K562 (cell line): ENCODE measurements around the gene ALOXE3. TPM values are rescaled to one million over a fixed set of nuclear protein-coding genes. Genes with fewer than 3 reads are reported as not detected.

Experiments
- ATAC-seq: fragments of 200-7000 bp; cut with Tn5 transposase; 3 replicates; pipeline ENCODE4 v1.9.1; 2020; ENCODE audit warnings: moderate library complexity
- BruUV-seq: library from RNA; stranded (reverse); fragments of 400-500 nt; replicated peaks from 2 replicates; lab custom pipeline; 2021; lab: Mats Ljungman, UMichigan
- CTCF ChIA-PET: fragments of 300-600 bp; formaldehyde crosslinking; extraction: SDS; loops from one replicate; lab custom pipeline; 2021; ENCODE audit warnings: low intra/inter-chr PET ratio; lab: Yijun Ruan, JAX
- POLR2A ChIA-PET: fragments of 300-600, 350-650 bp; sonication (Branson Sonifier 250); formaldehyde crosslinking; extraction: SDS; loops from one replicate; lab custom pipeline; 2021; ENCODE audit warnings: antibody characterized with exemption, inconsistent platforms; lab: Yijun Ruan, JAX
- DNase-seq, 4 experiments: peaks; one replicate each; pipeline versions ENCODE4 v3.0.0 to v3.0.0-alpha.2; 2011 to 2018; ENCODE audit warnings: low spot score in 3 of 4, mixed read lengths in 3 of 4; ENCODE audit errors: extremely low read depth in 1 of 4
- FAIRE-seq: peaks from 2 replicates; lab custom pipeline; 2011; peaks lifted over from hg19 to GRCh38; lab: Jason Lieb, UNC
- H2AFZ ChIP-seq: 2 replicates; pipeline ENCODE4 v1.6.0; 2011; ENCODE audit warnings: low read depth, low read length, control low read depth, inconsistent platforms
- H3K27ac ChIP-seq: fragments of 200-600 bp; 3 replicates; pipeline ENCODE4 v1.8.0; 2011; ENCODE audit warnings: low read depth, mild to moderate bottlenecking, control low read depth, inconsistent platforms, low read length, moderate library complexity, mixed read lengths; ENCODE audit errors: extremely low read depth
- H3K27me3 ChIP-seq, 2 experiments: fragments of 300-600 bp in 1 of 2; 2 replicates in 1 of 2; 3 replicates in 1 of 2; pipeline versions ENCODE4 v1.6.0 to v1.8.0; 2011; ENCODE audit warnings: inconsistent platforms in 2 of 2, low read length in 2 of 2, mild to moderate bottlenecking in 1 of 2, mixed read lengths in 1 of 2, moderate library complexity in 1 of 2; ENCODE audit not compliant: control insufficient read depth in 2 of 2, insufficient read depth in 2 of 2
- H3K36me3 ChIP-seq: fragments of 300-600 bp; 3 replicates; pipeline ENCODE4 v1.8.0; 2011; ENCODE audit warnings: mild to moderate bottlenecking, low read length, inconsistent platforms; ENCODE audit not compliant: control insufficient read depth, insufficient read depth
- H3K4me1 ChIP-seq, 2 experiments: fragments of 200-600 bp in 1 of 2; replicated peaks in 1 of 2; 2 replicates in 1 of 2; 3 replicates in 1 of 2; pipeline versions ENCODE4 v1.5.1 to v1.8.0; 2011; ENCODE audit warnings: inconsistent platforms in 2 of 2, low read length in 2 of 2, mild to moderate bottlenecking in 1 of 2, mixed read lengths in 1 of 2, moderate library complexity in 1 of 2; ENCODE audit not compliant: control insufficient read depth in 2 of 2, insufficient read depth in 2 of 2
- H3K4me2 ChIP-seq: 2 replicates; pipeline ENCODE4 v1.6.1; 2011; ENCODE audit warnings: low read length, control low read depth, inconsistent platforms, mixed read lengths; ENCODE audit not compliant: insufficient read depth
- H3K4me3 ChIP-seq: fragments of 200-600 bp; sonication (generic), shearing (Covaris generic); 2 replicates; pipeline ENCODE4 v1.5.1; 2016; ENCODE audit warnings: control low read depth, inconsistent platforms
- H3K79me2 ChIP-seq: fragments of 200-600 bp; 3 replicates; pipeline ENCODE4 v1.8.0; 2011; ENCODE audit warnings: low read length, inconsistent platforms; ENCODE audit not compliant: control insufficient read depth, insufficient read depth
- H3K9ac ChIP-seq, 2 experiments: 2 replicates each; pipeline versions ENCODE4 v1.6.0 to v1.6.1; 2011; ENCODE audit warnings: low read depth in 2 of 2, low read length in 2 of 2, control low read depth in 1 of 2, inconsistent platforms in 1 of 2, mild to moderate bottlenecking in 1 of 2, mixed read lengths in 1 of 2; ENCODE audit not compliant: insufficient read depth in 1 of 2
- H3K9me1 ChIP-seq: one replicate; pipeline ENCODE4 v1.6.0; 2011; ENCODE audit warnings: inconsistent platforms, mild to moderate bottlenecking, low read length, moderate library complexity; ENCODE audit not compliant: control insufficient read depth, insufficient read depth
- H3K9me3 ChIP-seq: replicated peaks from 2 replicates; pipeline ENCODE4 v1.5.1; 2011; ENCODE audit warnings: low read depth, low read length, inconsistent platforms; ENCODE audit not compliant: control insufficient read depth, insufficient read depth
- H4K20me1 ChIP-seq: replicated peaks from 2 replicates; pipeline ENCODE4 v1.6.1; 2011; ENCODE audit warnings: low read length, inconsistent platforms, mixed read lengths; ENCODE audit not compliant: control insufficient read depth, insufficient read depth
- ZNF121 ChIP-seq: sonication (generic); formaldehyde crosslinking; conservative IDR thresholded peaks from 2 replicates; pipeline ENCODE4 v1.8.0; 2022; ENCODE audit warnings: missing genetic modification reagents
- ZNF146 ChIP-seq: IDR thresholded peaks from one replicate; pipeline ENCODE4 v1.6.1; 2018; ENCODE audit warnings: missing compliant biosample characterization; ENCODE audit not compliant: unreplicated experiment
- WGBS: fragments of 100-300 bp; shearing (Covaris generic); methylation state at CpG from one replicate; pipeline ENCODE4 v1.1.6; 2016; ENCODE audit warnings: low coverage, mixed read lengths; ENCODE audit not compliant: insufficient coverage; ENCODE audit errors: missing lambda C conversion rate; 5-methylcytosine and 5-hydroxymethylcytosine counted together
- in situ Hi-C: fragments of 300-500 bp; cut with MboI; formaldehyde crosslinking; loops from 4 replicates; pipeline ENCODE4 v1.15.0; 2018; ENCODE audit warnings: inconsistent platforms, mixed read lengths
- intact Hi-C: fragments of 100-400 bp; cut with micrococcal nuclease; formaldehyde crosslinking; loops from 2 replicates; pipeline ENCODE4 v1.14.2; 2022
- polyA plus RNA-seq, 8 experiments: library from polyadenylated mRNA; depleted of rRNA in 4 of 8; stranded (reverse) in 5 of 8; unstranded in 3 of 8; fragments of >200 nt; fragmentation: Nextera tagmentation in 2 of 8; fragmentation: Illumina TruSeq in 1 of 8; extraction: Ambion mirVana in 2 of 8; extraction: Trizol in 1 of 8; gene quantifications; 2 replicates each; pipeline versions ENCODE4 v1.2.1 to v1.2.3, GENCODE V29; 2011 to 2014; ENCODE audit warnings: inconsistent platforms in 1 of 8, missing spikeins in 1 of 8
- total RNA-seq, 7 experiments: library from RNA; depleted of rRNA in 6 of 7; stranded (reverse); fragments of >200 nt in 6 of 7; fragmentation: Illumina TruSeq in 2 of 7; extraction: Trizol in 2 of 7; gene quantifications; 2 replicates each; pipeline versions ENCODE4 v1.2.1 to v1.2.3, GENCODE V29; 2011 to 2021; ENCODE audit warnings: low replicate concordance in 1 of 7
- TF ChIP-seq, protein P1 (sequence below), 3 experiments: fragments of 200-800 bp in 1 of 3; fragments of 250-450 bp in 1 of 3; fragments of 450-650 bp in 1 of 3; sonication (Bioruptor Pico) in 1 of 3; sonication (Bioruptor generic) in 1 of 3; formaldehyde crosslinking in 1 of 3; IDR thresholded peaks; 2 replicates each; pipeline versions ENCODE4 v1.6.1 to v1.8.0; 2016 to 2022; ENCODE audit warnings: mild to moderate bottlenecking in 2 of 3, missing genetic modification characterization in 2 of 3, missing compliant biosample characterization in 1 of 3, moderate library complexity in 1 of 3
- TF ChIP-seq, protein P2 (sequence below): fragments of 450-650 bp; IDR thresholded peaks from 2 replicates; pipeline ENCODE4 v1.6.1; 2016; ENCODE audit warnings: low read depth

The ALOXE3 gene
- total and polyA plus RNA-seq, 9 of the 15 experiments (the other 6 are each of a cell fraction or from before 2014, with no cell fraction given) = 0.04 TPM; not detected in 8

DNA sequence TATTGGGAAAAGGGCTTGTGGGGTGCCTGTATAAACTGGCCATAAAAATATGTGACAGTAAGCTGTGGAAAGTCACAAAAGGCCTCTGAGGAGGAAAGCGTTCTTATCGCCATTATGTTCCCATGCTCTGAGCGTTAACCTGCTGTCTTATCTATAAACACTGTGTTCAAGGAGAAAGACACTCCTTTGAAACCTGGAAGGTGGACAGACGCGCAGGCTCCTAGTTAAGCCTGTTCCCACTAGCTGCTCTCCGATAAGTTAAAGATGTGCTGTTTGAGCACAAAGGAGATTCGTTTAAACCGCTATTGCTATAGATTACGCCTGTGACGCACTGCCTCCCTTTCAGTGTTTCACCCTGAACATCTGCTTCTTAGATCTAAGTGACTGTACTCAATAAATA, 36.0 kb downstream of the ALOXE3 start (continued):
- TF ChIP-seq, protein P1, sequence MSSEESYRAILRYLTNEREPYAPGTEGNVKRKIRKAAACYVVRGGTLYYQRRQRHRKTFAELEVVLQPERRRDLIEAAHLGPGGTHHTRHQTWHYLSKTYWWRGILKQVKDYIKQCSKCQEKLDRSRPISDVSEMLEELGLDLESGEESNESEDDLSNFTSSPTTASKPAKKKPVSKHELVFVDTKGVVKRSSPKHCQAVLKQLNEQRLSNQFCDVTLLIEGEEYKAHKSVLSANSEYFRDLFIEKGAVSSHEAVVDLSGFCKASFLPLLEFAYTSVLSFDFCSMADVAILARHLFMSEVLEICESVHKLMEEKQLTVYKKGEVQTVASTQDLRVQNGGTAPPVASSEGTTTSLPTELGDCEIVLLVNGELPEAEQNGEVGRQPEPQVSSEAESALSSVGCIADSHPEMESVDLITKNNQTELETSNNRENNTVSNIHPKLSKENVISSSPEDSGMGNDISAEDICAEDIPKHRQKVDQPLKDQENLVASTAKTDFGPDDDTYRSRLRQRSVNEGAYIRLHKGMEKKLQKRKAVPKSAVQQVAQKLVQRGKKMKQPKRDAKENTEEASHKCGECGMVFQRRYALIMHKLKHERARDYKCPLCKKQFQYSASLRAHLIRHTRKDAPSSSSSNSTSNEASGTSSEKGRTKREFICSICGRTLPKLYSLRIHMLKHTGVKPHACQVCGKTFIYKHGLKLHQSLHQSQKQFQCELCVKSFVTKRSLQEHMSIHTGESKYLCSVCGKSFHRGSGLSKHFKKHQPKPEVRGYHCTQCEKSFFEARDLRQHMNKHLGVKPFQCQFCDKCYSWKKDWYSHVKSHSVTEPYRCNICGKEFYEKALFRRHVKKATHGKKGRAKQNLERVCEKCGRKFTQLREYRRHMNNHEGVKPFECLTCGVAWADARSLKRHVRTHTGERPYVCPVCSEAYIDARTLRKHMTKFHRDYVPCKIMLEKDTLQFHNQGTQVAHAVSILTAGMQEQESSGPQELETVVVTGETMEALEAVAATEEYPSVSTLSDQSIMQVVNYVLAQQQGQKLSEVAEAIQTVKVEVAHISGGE (CRISPR knock-in tag; IDR thresholded peaks at IDR 0.05) = no peak

DNA sequence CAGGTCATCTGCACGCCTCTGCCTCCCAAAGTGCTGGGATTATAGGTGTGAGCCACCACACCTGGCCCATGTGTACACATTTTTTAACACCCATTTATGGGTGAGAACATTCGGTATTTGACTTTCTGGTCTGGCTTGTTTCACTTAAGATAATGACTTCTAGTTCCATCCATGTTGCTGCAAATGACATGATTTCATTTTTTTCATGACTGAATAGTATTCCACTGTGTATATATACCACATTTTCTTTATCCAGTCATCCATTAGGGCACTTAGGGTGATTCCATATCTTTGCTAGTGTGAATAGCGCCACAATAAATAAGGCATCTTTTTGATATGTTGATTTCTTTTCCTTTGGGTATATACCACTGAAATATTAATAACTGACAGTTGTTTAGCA, 36.4 kb downstream of the ALOXE3 start:
- no peaks in the 10 kb centered on the region for H3K9me3 ChIP-seq
- ChIA-PET CTCF (no interaction called here), POLR2A (no interaction called here)
- in situ Hi-C loops = no loop called here
- no TSS peak for BruUV-seq
- no peak for ATAC-seq
- H3K9me1 ChIP-seq = no peaks in the 10 kb centered on the region
- no peaks in the 10 kb centered on the region for H3K36me3 ChIP-seq
- H3K4me2 ChIP-seq = no peak overlapping the region
- TF ChIP-seq, protein P2, sequence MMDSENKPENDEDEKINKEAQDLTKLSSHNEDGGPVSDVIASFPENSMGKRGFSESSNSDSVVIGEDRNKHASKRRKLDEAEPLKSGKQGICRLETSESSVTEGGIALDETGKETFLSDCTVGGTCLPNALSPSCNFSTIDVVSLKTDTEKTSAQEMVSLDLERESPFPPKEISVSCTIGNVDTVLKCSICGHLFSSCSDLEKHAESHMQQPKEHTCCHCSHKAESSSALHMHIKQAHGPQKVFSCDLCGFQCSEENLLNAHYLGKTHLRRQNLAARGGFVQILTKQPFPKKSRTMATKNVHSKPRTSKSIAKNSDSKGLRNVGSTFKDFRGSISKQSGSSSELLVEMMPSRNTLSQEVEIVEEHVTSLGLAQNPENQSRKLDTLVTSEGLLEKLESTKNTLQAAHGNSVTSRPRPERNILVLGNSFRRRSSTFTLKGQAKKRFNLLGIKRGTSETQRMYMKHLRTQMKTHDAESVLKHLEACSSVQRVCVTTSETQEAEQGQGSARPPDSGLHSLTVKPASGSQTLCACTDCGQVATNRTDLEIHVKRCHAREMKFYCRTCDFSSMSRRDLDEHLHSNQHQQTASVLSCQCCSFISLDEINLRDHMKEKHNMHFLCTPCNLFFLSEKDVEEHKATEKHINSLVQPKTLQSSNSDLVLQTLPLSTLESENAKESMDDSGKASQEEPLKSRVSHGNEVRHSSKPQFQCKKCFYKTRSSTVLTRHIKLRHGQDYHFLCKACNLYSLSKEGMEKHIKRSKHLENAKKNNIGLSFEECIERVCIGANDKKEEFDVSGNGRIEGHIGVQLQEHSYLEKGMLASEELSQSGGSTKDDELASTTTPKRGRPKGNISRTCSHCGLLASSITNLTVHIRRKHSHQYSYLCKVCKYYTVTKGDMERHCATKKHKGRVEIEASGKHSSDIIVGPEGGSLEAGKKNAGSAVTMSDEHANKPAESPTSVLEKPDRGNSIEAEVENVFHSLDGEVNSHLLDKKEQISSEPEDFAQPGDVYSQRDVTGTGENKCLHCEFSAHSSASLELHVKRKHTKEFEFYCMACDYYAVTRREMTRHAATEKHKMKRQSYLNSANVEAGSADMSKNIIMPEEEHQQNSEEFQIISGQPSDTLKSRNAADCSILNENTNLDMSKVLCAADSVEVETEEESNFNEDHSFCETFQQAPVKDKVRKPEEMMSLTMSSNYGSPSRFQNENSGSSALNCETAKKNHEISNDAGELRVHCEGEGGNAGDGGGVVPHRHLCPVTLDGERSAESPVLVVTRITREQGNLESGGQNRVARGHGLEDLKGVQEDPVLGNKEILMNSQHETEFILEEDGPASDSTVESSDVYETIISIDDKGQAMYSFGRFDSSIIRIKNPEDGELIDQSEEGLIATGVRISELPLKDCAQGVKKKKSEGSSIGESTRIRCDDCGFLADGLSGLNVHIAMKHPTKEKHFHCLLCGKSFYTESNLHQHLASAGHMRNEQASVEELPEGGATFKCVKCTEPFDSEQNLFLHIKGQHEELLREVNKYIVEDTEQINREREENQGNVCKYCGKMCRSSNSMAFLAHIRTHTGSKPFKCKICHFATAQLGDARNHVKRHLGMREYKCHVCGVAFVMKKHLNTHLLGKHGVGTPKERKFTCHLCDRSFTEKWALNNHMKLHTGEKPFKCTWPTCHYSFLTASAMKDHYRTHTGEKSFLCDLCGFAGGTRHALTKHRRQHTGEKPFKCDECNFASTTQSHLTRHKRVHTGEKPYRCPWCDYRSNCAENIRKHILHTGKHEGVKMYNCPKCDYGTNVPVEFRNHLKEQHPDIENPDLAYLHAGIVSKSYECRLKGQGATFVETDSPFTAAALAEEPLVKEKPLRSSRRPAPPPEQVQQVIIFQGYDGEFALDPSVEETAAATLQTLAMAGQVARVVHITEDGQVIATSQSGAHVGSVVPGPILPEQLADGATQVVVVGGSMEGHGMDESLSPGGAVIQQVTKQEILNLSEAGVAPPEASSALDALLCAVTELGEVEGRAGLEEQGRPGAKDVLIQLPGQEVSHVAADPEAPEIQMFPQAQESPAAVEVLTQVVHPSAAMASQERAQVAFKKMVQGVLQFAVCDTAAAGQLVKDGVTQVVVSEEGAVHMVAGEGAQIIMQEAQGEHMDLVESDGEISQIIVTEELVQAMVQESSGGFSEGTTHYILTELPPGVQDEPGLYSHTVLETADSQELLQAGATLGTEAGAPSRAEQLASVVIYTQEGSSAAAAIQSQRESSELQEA = no peak
- 0 out of 2 replicates have a peak, but pooled peaks have one; percentile 13 for TF ChIP-seq ZNF121
- peak; percentile 86 for TF ChIP-seq ZNF146 (CRISPR knock-in tag)
- no peaks in the 10 kb centered on the region for H3K79me2 ChIP-seq
- no peak overlapping the region; the same call in 2 of the 3 replicates for H3K27ac ChIP-seq
- intact Hi-C loops = loop anchor here (2.0 kb wide), 1 partner anchor 37 kb away; the partner anchor contains the start of gene ALOXE3
- H3K4me3 ChIP-seq = no peak overlapping the region
- peaks cover 0 to 8% of the 10 kb centered on the region in 2 experiments; a peak in 2 of 5 replicates for H3K27me3 ChIP-seq
- H3K9ac ChIP-seq = no peak overlapping the region
- FAIRE-seq = no peak
- DNase-seq = no peak
- no peak overlapping the region for H2AFZ ChIP-seq
- WGBS = 54% methylated on average over 3 of the region's 3 CpGs
- H3K4me1 ChIP-seq = peaks cover 10 to 22% of the 10 kb centered on the region in 2 experiments; a peak in 4 of 5 replicates
- H4K20me1 ChIP-seq = no peaks in the 10 kb centered on the region
